Activated CD8-positive, alpha-beta memory T cell treated with anti-CD3 and anti-CD28 coated beads, Interleukin-2, amount 10 ng/mL, durations not matched to agents 7 days and 5 days (primary cell): Measurements from ENCODE around the gene GSG1L. TPM values are rescaled to one million over a fixed set of nuclear protein-coding genes. Genes with fewer than 3 reads are reported as not detected.

Experiments used
- ATAC-seq: fragments of 150-1000 bp; cut with Tn5 transposase; one replicate; pipeline ENCODE4 v1.10.0; 2021; ENCODE audit warnings: moderate library complexity
- CTCF ChIA-PET: fragments of 350-600 bp; sonication (Branson Sonifier 250); formaldehyde crosslinking; loops from one replicate; lab custom pipeline; 2021; ENCODE audit warnings: antibody characterized with exemption; lab: Charles Lee
- DNase-seq: peaks from one replicate; pipeline ENCODE4 v3.0.0-alpha.2; 2020
- H3K27ac Mint-ChIP-seq: one replicate; pipeline ENCODE4 v1.8.0; 2021; ENCODE audit warnings: mild to moderate bottlenecking, mixed read lengths
- H3K27me3 Mint-ChIP-seq: one replicate; pipeline ENCODE4 v1.8.0; 2021; ENCODE audit warnings: mixed read lengths
- H3K36me3 Mint-ChIP-seq: one replicate; pipeline ENCODE4 v1.8.0; 2021; ENCODE audit warnings: mild to moderate bottlenecking, mixed read lengths
- H3K4me1 Mint-ChIP-seq: one replicate; pipeline ENCODE4 v1.8.0; 2021; ENCODE audit warnings: mixed read lengths
- H3K4me3 Mint-ChIP-seq: one replicate; pipeline ENCODE4 v1.8.0; 2021; ENCODE audit warnings: mild to moderate bottlenecking, moderate library complexity, mixed read lengths
- H3K9me3 Mint-ChIP-seq: one replicate; pipeline ENCODE4 v1.8.0; 2022; ENCODE audit warnings: low read depth, mixed read lengths
- total RNA-seq, 2 experiments: library from RNA; stranded (reverse); gene quantifications; one replicate each; pipeline ENCODE4 v1.2.3, GENCODE V29; 2021

The GSG1L gene
- total RNA-seq, 2 experiments from 2014 or later: not detected

GRCh38 chr16:27974896-27975540 lies 88.5 kb downstream of the GSG1L start:
- no peak for ATAC-seq
- Mint-ChIP-seq H3K36me3 (no peaks in the 10 kb centered on the region), H3K27ac (no peak overlapping the region), H3K4me3 (no peak overlapping the region), H3K4me1 (peaks cover 4% of the 10 kb centered on the region), H3K9me3 (no peaks in the 10 kb centered on the region), H3K27me3 (peaks cover 26% of the 10 kb centered on the region)
- CTCF ChIA-PET: interaction anchor here (4.2 kb wide), 1 partner anchor 94 kb away, joined by 119 read pairs; no protein-coding TSS in a partner anchor
- DNase-seq: no peak

GRCh38 chr16:27973678-27974077 lies 89.8 kb downstream of the GSG1L start:
- H3K27me3 Mint-ChIP-seq: peaks cover 29% of the 10 kb centered on the region
- H3K4me1 Mint-ChIP-seq: peaks cover 4% of the 10 kb centered on the region
- CTCF ChIA-PET: interaction anchor here (1.1 to 4.2 kb wide), 9 partner anchors 19 to 245 kb away, joined by 3 to 119 read pairs (median 6); partner anchors contain the start of gene GSG1L
- H3K36me3 Mint-ChIP-seq: no peaks in the 10 kb centered on the region
- DNase-seq: no peak
- no peak for ATAC-seq
- no peak overlapping the region for H3K4me3 Mint-ChIP-seq
- no peak overlapping the region for H3K27ac Mint-ChIP-seq
- H3K9me3 Mint-ChIP-seq: no peaks in the 10 kb centered on the region

GRCh38 chr16:27972500-27972899 lies 91.0 kb downstream of the GSG1L start:
- peak; percentile 93 for ATAC-seq
- peak; percentile 74 for DNase-seq
- no peaks in the 10 kb centered on the region for H3K36me3 Mint-ChIP-seq
- CTCF ChIA-PET: interaction anchor here (0.6 to 4.2 kb wide), 22 partner anchors 9 to 312 kb away, joined by 3 to 119 read pairs (median 3); partner anchors contain the start of gene GSG1L
- peaks cover 26% of the 10 kb centered on the region for H3K27me3 Mint-ChIP-seq
- H3K27ac Mint-ChIP-seq: no peak overlapping the region
- no peak overlapping the region for H3K4me3 Mint-ChIP-seq
- H3K9me3 Mint-ChIP-seq: no peaks in the 10 kb centered on the region
- H3K4me1 Mint-ChIP-seq: peaks cover 4% of the 10 kb centered on the region

GRCh38 chr16:27969574-27969973 lies 93.9 kb downstream of the GSG1L start:
- no peak overlapping the region for H3K27ac Mint-ChIP-seq
- ATAC-seq (no peak), DNase-seq (no peak)
- H3K4me1 Mint-ChIP-seq: peaks cover 4% of the 10 kb centered on the region
- peaks cover 22% of the 10 kb centered on the region for H3K27me3 Mint-ChIP-seq
- H3K36me3 Mint-ChIP-seq: no peaks in the 10 kb centered on the region
- no peaks in the 10 kb centered on the region for H3K9me3 Mint-ChIP-seq
- CTCF ChIA-PET: interaction anchor here (1.0 kb wide), 1 partner anchor 16 kb away, joined by 3 read pairs; no protein-coding TSS in a partner anchor
- no peak overlapping the region for H3K4me3 Mint-ChIP-seq

- H3K4me3 Mint-ChIP-seq: no peak overlapping the region
- ATAC-seq (no peak), DNase-seq (no peak)
- CTCF ChIA-PET: interaction anchor here (1.0 to 1.2 kb wide), 2 partner anchors 104 kb away, joined by 3 to 6 read pairs; no protein-coding TSS in a partner anchor
- no peak overlapping the region for H3K27ac Mint-ChIP-seq
- no peaks in the 10 kb centered on the region for H3K36me3 Mint-ChIP-seq
- H3K27me3 Mint-ChIP-seq: peaks cover 24% of the 10 kb centered on the region
- no peaks in the 10 kb centered on the region for H3K9me3 Mint-ChIP-seq
- H3K4me1 Mint-ChIP-seq: no peaks in the 10 kb centered on the region
Measured at GRCh38 chr16:27967169-27967568, 96.3 kb downstream of the GSG1L start.

- ATAC-seq (no peak), DNase-seq (no peak)
- Mint-ChIP-seq H3K4me3 (no peak overlapping the region), H3K36me3 (no peaks in the 10 kb centered on the region), H3K4me1 (no peaks in the 10 kb centered on the region), H3K27me3 (peaks cover 19% of the 10 kb centered on the region), H3K9me3 (no peaks in the 10 kb centered on the region), H3K27ac (no peak overlapping the region)
- CTCF ChIA-PET: interaction anchor here (1.2 kb wide), 1 partner anchor 104 kb away, joined by 6 read pairs; no protein-coding TSS in a partner anchor
Measured at GRCh38 chr16:27966756-27967155, 96.8 kb downstream of the GSG1L start.

- DNase-seq (no peak), ATAC-seq (no peak)
- no peaks in the 10 kb centered on the region for H3K9me3 Mint-ChIP-seq
- H3K36me3 Mint-ChIP-seq: no peaks in the 10 kb centered on the region
- no peaks in the 10 kb centered on the region for H3K4me1 Mint-ChIP-seq
- H3K27ac Mint-ChIP-seq: no peak overlapping the region
- H3K27me3 Mint-ChIP-seq: peaks cover 14% of the 10 kb centered on the region
- CTCF ChIA-PET: interaction anchor here (1.0 to 1.2 kb wide), 2 partner anchors 105 kb away, joined by 3 to 6 read pairs; no protein-coding TSS in a partner anchor
- H3K4me3 Mint-ChIP-seq: no peak overlapping the region
Measured at GRCh38 chr16:27965801-27966200, 97.7 kb downstream of the GSG1L start.

GRCh38 chr16:27963471-27963965 lies 100.0 kb downstream of the GSG1L start:
- no peak overlapping the region for H3K4me3 Mint-ChIP-seq
- H3K4me1 Mint-ChIP-seq: no peaks in the 10 kb centered on the region
- H3K36me3 Mint-ChIP-seq: no peaks in the 10 kb centered on the region
- no peak overlapping the region for H3K27ac Mint-ChIP-seq
- CTCF ChIA-PET: no interaction called here
- DNase-seq (no peak), ATAC-seq (no peak)
- no peaks in the 10 kb centered on the region for H3K9me3 Mint-ChIP-seq
- H3K27me3 Mint-ChIP-seq: peaks cover 7% of the 10 kb centered on the region

GRCh38 chr16:27962197-27962596 lies 101.3 kb downstream of the GSG1L start:
- Mint-ChIP-seq H3K4me1 (no peaks in the 10 kb centered on the region), H3K4me3 (no peak overlapping the region), H3K27me3 (peaks cover 7% of the 10 kb centered on the region), H3K36me3 (no peaks in the 10 kb centered on the region), H3K27ac (no peak overlapping the region), H3K9me3 (peaks cover 2% of the 10 kb centered on the region)
- ATAC-seq: no peak
- CTCF ChIA-PET: no interaction called here
- no peak for DNase-seq

GRCh38 chr16:27961296-27961620 lies 102.3 kb downstream of the GSG1L start:
- CTCF ChIA-PET: no interaction called here
- DNase-seq (no peak), ATAC-seq (no peak)
- Mint-ChIP-seq H3K36me3 (no peaks in the 10 kb centered on the region), H3K4me1 (no peaks in the 10 kb centered on the region), H3K9me3 (peaks cover 5% of the 10 kb centered on the region), H3K27me3 (peaks cover 7% of the 10 kb centered on the region), H3K27ac (no peak overlapping the region), H3K4me3 (no peak overlapping the region)

GRCh38 chr16:27960619-27961295 lies 102.8 kb downstream of the GSG1L start:
- no peak overlapping the region for H3K27ac Mint-ChIP-seq
- no peaks in the 10 kb centered on the region for H3K4me1 Mint-ChIP-seq
- CTCF ChIA-PET: no interaction called here
- peaks cover 6% of the 10 kb centered on the region for H3K9me3 Mint-ChIP-seq
- ATAC-seq: no peak
- peaks cover 7% of the 10 kb centered on the region for H3K27me3 Mint-ChIP-seq
- no peak overlapping the region for H3K4me3 Mint-ChIP-seq
- no peaks in the 10 kb centered on the region for H3K36me3 Mint-ChIP-seq
- DNase-seq: no peak

- ATAC-seq (no peak), DNase-seq (no peak)
- CTCF ChIA-PET: no interaction called here
- H3K27me3 Mint-ChIP-seq: peaks cover 3% of the 10 kb centered on the region
- peaks cover under 1% of the 10 kb centered on the region for H3K36me3 Mint-ChIP-seq
- no peaks in the 10 kb centered on the region for H3K4me1 Mint-ChIP-seq
- H3K4me3 Mint-ChIP-seq: no peak overlapping the region
- H3K27ac Mint-ChIP-seq: no peak overlapping the region
- peaks cover 14% of the 10 kb centered on the region for H3K9me3 Mint-ChIP-seq
Measured at GRCh38 chr16:27959914-27960313, 103.6 kb downstream of the GSG1L start.

- ATAC-seq (no peak), DNase-seq (no peak)
- CTCF ChIA-PET: interaction anchor here (1.2 to 1.3 kb wide), 2 partner anchors 15 to 117 kb away, joined by 3 read pairs; no protein-coding TSS in a partner anchor
- Mint-ChIP-seq H3K4me1 (no peaks in the 10 kb centered on the region), H3K9me3 (peaks cover 15% of the 10 kb centered on the region), H3K36me3 (peaks cover 3% of the 10 kb centered on the region), H3K27me3 (peaks cover 18% of the 10 kb centered on the region), H3K27ac (no peak overlapping the region), H3K4me3 (no peak overlapping the region)
Measured at GRCh38 chr16:27954191-27954590, 109.3 kb downstream of the GSG1L start.
